HG03520 (cell line): ENCODE measurements around the gene PECR.

Source experiments
- ATAC-seq: cut with Tn5 transposase; IDR thresholded peaks from one replicate; pipeline ENCODE4 v1.9.1; 2021; ENCODE audit warnings: mild to moderate bottlenecking, moderate library complexity; ENCODE audit not compliant: unreplicated experiment

PECR gene

DNA sequence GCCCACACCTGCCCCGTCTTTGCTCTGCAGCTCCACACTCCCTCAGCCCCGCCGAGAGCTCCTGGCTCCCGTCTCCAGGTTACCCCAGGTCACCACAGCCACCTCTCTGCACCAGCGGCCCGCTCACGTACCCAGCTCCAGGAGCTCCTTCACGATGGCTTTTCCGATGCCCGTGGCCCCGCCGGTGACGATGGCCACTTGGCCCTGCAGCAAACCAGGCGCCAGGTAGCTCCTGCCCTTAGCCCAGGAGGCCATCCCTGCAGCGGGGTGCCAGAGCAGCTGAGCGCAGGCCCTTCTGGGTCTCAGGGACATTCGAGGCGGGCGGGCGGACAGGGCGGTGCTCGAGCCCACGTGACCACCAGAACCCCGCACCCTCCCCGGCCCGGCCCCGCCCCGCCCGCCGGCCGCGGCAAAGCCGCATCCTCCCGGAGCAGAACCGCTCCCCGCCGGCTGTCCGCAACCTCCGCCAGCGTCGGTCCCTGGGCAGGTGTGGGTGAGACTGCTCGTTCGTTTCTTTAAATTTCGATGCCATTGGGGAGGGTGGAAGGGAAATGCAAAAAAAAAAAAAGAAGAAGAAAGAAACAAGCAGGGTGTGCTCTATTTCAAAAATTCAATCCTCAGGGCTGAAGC is at the start of gene PECR, which contains the start of gene TMEM169:
Gene PECR (minus strand): TSS at position 323 of the 630 bp plus-strand sequence. CDS start 68 bp downstream, at position 255.
Gene TMEM169 (plus strand): TSS at position 433 of the 630 bp plus-strand sequence. CDS start 14,045 bp downstream, outside the sequence.
- ATAC-seq, result peak; percentile 89

DNA sequence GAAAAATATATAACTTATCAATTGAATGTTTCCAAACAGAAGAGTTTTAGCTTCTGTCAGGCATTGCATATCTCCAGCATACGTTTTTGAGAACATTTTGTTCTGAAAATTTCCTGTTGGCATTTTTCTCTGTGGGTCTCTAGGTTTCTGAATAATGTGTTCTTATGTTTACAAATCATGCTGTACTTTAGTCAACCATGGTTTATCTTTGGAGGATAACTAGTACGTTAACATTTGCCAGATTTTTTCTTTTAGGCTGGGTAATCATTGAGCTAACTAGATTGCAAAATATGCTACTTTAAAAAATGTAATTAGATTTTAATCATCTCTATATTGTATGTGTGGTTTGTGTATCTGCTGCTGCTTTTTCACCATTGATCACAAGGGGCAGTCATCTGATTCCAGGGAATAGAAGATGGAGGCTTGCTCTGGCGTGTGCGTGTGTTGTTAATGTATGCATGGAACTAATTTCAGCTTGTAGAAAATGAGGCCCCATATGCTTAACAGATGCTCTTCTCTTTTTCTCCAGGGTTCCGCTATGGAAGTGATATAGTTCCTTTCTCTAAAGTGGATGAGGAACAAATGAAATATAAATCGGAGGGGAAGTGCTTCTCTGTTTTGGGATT is 48.9 kb upstream of the PECR start:
- ATAC-seq, result no peak

DNA sequence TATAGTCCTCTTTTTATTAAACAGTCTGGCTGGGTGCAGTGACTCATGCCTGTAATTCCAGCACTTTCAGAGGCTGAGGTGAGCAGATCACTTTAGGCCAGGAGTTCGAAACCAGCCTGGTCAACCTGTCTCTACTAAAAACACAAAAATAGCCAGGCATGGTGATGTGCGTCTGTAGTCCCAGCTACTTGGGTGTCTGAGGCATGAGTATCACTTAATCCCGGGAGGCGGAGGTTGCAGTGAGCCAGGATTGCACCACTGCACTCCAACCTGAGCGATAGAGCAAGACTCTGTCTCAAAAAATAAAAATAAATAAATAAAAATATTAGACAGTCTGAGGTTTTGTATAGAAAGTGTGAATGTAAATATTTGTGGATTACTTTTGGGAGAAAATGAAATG is 45.3 kb upstream of the PECR start:
- no peak for ATAC-seq

DNA sequence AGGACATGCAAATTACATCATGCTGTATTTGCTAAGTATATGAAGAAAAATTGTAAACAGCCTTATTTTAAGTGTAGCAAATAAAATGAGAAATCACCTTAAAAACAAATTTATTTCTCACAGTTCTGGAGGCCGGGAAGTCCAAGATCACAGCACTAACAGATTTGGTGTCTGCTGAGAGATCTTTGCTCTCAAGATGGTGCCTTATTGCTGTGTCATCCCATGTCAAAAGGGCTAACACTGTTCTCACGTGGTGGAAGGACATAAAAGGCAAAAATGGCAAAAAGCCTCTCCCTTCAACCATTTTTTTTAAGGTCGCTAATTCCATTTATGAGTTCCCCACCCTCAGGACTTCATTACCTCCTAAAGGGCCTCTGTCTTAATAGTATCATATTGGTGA is 39.6 kb upstream of the PECR start:
- ATAC-seq, result no peak

DNA sequence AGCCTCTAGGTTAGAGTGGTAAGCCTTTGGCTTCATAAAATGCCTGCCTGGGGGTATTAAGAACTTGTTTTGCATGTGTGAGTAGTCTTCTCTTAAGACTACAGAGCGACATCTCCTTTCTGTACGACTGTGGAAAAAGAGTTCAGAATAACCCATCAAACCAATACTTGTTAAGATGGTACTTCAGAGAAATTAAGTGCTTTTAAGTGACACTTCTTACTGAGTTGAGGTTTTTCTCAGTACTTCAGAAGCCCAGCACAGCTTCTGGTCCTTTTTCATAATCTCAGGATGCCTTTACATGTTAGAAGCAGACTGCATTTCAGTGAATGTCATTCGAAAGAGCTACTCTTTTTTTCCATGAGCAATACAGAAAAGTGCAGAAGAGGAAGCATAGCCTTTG is 38.4 kb upstream of the PECR start:
- ATAC-seq, result no peak

DNA sequence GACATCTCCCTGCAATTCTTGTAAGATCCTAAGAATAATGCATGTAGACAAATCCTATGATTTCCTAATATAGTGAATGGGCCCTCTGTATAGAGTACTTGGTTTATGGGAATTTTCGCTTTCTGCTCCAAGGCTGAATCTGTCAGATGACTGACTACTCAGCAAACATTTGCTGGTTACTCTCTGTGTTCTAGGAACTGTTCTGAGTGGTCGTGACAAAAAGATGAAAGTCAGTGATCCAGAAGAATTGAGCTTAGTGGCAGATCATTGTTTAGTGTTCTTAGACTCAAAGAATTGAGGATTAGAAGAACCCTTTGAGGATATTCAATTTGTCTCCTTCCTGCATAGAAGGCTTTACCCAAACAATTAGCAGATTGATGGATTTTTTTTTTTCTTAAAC is 37.5 kb upstream of the PECR start:
- ATAC-seq, result no peak

DNA sequence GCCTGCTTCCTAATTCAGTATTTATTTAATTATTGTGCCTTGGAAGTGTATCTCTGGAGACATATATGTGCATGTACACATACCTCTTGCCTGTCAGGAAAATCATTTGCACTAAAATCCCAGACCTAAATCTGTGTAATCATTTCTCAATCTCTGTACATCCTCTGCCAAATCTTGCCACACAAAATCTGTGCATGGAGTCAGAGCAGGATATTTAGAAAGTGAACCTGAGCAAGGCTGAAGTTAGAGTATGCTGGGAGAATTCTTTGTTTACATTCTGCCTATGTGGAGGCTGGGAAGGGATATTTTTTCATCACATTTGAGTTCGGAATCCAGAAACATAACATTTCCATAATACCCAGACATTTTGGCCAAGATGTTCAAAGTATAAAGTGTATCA is 36.9 kb upstream of the PECR start:
- ATAC-seq, result no peak

DNA sequence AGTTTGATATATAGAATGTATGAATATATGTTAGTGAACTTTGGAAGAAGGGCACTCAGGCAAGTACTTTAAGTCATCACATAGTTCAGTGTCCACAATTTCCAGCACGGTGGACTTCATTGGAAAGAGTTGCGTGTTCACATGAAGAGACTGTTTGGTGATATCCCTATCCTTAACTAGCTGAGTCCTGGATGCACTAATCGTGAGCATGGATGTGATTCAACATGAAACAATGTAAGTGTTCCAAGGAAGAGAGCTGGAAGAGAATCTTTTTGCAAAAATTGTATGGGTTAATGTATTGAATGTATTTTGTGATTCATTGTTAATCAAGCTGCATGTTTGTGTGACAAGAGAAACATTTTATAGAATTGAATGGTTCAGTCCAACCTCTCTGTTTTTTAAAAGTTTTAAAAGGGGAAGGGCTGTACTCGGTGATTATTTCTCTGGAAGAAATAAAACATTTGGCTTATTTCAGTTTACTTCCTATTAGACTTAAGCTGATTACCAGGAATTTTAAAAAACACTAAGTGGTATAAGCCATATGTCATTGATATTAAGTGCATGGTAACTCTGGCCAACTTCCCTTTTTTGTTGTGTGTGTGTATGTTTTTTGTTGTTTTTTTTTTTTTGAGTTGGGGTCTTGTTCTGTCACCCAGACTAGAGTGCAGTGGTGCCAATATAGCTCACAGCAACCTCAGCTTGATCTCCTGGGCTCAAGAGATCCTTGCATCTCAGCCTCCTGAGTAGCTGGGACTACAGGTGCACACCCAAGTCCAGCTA is 36.1 kb upstream of the PECR start:
- ATAC-seq, result no peak

DNA sequence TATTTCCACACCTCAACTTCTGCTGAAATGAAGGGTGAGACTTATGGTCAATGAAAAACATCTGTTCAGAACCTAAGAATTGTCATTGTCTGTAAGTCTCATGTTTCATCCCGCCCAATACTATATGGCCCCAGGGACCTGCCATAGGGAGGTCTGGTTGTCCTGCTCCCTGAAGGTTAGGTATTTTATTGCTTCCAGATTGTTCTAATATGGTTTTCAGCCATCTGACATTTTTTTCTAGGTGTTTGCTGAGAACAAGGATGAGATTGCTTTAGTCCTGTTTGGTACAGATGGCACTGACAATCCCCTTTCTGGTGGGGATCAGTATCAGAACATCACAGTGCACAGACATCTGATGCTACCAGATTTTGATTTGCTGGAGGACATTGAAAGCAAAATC is 34.8 kb upstream of the PECR start:
- no peak for ATAC-seq

DNA sequence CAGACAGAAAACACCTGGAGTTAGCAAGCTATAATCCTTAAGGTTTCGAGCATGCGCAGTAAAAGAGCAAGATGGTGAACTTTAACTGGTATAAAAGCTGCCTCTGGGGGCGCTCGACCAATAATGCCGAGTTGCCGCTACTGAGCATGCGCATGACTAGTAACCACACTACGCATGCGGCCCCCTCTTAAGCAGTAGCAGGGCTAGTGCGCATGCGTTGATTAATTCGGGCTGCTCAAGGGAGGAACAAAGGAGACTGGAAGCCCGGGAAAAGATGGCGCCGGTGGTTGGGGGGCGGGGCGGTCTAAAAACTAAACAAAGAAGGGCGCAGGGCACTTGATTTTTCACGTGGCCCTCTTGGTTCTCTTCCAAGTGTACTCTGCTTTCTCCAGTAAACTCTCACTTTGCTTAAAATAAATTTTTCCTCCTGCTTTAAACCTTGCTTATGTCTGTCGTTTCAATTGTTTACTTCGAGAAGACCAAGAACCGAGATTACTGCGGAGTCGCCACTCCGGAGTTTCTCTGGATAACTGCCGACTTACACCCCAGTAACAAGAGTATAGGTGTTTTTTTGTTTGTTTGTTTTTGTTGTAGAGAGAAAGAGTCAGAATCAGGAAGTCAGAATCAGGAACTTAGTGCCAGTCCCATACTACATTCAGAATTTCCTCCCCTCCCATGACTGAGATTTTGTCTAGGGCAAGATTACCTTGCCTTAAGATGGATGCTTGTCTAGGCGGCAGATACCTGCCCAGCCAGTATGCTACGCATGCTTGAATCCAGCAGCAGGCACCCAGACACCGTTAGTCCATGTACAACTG is 33.3 kb upstream of the PECR start:
- peak; percentile 33 for ATAC-seq

DNA sequence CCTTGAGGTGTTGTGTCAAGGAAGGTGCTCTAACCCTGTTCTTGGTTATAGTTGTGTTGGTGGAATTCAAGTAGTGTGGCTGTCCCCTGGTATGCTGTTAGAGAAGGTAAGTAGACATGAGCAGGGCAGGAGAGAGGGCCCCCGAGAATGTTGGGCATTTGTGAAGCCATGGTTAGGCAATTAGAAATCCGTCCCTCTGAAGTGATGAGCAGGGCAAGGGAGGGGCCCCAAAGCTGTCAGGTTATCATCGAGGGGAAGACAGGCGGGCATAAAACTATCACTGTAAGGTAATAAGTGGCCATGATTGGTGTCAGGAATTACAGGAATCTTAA is 32.7 kb upstream of the PECR start:
- ATAC-seq, result no peak

DNA sequence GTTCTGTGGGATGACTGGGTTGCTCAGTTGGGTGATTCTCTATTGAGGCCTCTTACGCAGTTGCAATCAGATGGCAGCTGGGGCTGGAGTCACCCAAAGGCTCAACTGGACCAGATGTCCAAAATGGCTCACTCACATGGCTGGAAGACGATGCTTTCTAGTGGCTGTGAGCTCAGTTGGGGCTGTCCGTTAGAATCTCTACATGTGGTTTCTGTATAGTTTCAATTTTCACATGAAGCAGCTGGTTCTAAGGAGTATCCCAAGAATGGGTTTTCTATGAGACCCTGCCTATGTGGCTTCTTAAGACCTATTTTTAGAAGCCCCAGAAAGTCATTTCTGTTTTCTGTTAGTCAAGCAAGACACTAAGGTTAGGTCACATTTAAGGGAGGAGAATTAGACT is 32.0 kb upstream of the PECR start:
- ATAC-seq, result peak; percentile 55

DNA sequence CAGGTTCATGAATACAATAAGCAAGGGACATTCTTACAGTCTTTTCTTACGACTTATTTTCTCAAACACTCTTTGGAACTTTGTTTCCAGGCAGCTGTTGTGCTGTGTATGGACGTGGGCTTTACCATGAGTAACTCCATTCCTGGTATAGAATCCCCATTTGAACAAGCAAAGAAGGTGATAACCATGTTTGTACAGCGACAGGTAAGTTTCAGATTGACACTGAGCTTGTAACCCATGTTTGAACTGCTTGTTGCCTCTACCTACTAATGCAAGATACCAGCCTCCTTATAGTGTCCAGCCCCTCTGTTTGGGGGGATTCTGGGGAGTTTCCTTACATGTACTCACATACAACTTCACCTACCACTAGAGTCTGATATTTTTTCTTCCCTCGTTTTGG is 31.3 kb upstream of the PECR start:
- ATAC-seq, result no peak

DNA sequence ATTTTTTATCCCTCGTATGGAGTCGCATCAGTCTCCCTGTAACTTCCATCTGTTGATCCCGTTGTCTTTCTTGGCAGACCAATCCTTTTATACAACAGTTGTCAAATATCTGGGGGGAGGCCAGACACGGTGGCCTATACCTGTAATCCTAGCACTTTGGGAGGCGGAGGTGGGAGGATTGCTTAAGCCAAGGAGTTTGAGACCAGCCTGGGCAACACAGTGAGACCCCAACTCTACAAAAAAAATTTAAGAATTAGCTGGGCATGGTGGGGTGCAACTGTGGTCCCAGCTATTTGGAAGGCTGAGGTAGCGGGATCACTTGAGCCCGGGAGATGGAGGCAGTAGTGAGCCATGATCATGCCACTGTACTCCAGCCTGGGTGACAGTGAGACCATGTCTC is 29.5 kb upstream of the PECR start:
- no peak for ATAC-seq

DNA sequence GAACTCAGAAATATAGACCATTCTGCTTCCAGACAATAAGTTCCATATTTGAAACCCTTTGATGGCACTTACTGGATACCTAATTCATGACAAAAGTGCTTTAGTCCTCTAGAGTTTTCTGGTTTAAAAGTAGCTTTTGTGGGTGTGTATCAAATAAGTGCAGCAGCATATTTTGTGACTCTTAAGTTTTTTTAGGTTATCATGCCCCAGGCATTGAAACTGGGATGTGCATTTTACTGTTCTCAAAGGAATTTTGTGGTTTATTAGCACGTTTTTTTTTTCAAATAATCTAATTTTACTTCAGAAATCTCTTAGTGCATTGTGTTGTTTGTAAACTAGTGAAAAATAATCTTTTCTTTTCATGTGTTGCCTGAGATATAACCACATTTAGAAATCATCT is 29.0 kb upstream of the PECR start:
- ATAC-seq, result no peak

DNA sequence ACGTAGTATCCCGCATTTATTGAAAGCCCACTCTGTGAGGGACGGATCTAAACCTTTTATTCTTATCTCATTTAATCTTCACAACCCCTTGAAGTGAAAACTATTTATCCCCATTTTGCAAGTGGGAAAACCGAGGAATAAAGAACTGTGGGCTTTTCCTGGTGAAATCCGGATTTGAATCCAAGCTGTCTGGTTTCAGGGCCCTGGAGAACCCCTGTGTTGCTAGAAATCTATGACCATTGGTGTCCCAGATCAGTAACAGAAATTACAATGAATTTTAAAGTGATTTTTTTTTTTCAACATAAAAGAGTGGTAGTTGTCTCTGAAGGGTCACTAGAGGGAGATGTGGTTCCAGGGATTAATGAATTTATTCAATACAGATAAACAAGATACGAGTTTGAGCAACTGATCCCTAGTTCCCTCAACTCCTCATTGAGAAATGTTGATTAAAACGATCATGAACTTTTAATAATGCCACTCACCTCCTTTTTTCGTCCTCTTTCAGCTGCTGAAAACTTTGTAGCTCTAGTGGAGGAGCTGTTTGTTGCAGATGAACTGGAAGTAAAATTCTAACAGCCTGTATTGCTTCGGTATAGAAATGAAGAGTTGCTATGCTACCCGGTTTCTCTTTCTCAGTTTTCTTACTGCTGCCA is 28.5 kb upstream of the PECR start:
- peak; percentile 26 for ATAC-seq

DNA sequence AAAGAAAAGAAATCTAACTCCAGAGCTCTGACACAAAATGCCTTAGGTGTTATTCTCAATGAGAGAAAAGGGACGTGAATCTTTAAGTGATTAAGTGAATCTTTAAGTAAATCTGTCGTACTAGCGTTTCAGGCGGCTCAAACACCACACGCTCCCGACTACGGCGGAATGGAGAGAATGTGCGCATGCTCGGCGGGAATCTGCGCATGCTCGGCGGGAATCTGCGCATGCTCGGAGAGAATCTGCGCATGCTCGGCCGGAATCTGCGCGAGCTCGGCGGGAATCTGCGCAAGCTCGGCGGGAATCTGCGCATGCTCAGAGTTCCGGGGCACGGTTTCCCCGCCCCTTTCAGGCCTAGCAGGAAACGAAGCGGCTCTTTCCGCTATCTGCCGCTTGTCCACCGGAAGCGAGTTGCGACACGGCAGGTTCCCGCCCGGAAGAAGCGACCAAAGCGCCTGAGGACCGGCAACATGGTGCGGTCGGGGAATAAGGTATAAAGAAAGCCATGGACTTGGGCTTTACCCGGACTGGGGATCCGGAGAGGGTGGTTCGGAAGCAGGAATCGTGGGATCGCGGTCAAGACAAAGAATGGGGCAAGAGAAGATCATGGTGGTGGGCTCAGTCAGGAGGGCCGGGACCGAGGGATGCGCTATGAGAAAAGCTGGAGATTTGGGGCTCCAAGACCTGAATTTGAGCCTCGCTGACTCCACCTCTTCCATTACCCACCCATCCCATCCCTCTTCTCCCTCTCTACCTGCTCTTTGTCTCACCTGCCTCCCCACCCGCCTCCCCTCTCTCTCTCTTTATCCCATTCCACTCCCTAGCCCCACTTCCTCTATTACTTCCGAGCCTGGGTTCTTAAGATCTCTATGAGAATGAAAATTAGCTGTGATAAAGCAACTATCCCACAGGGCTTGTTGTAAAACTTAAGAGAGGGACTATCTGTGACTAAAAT is 27.6 kb upstream of the PECR start, which contains the start of gene XRCC5:
Gene XRCC5 (plus strand): TSS at position 382 of the 955 bp plus-strand sequence. CDS start 89 bp downstream, at position 471.
- peak; percentile 43 for ATAC-seq

DNA sequence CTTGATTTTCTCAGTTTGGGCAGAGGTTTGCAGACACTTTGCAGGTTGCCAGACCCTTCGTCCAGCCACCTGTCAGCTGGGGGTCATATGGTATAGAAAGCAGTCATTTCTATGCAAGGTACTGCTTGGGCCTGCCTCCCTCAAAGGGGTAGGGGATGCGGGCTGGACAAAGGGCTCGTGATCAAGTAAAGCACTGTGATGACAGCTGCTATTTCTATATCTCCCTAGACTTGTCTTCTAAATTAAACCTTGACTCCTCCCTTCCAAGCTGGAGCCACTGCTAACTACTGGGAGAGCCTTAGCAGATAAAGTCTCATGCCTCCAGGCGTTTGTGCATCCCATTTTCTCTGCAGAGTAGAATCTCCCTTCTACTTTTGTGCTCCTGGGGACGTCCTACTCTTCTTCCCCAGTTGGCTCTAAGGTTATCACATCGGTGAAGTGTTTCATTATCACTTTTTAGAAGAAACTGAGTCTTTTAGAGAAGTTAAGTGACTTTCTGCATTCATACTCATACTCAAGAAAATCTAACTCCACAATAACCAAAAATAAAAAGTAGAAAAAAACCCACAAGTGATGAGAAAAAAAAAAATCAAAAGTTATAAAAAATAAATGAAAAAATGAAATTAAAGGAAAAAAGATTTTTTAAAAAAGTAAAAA is 26.8 kb upstream of the PECR start:
- no peak for ATAC-seq

DNA sequence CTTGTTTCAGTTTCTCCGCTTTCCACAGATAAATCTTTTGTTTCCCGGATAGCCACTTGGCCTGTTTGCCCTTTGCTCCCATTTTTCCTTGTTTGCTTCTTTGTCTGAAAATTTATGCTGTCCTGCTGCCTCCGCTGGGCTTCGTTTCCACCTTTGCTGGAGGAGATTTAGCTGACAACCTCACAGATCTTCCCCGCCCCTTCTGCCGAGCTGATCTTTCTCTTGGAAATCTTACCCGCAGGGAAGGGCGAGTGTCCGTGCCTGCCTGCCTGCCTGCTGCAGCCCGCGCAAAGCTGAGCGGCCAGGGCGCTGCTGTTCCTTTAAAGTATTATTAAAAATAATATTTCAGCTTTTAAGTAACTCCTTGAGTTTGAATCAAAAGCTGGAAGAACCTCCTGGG is 26.2 kb upstream of the PECR start:
- no peak for ATAC-seq
